NCI-H2196 (cell line): ENCODE measurements around the gene RNF14.
"Not testable (repeated sequence)": the region's sequence is repeated elsewhere in the genome, so short reads cannot be mapped to it uniquely, and the experiment has no call there.

ENCODE experiments used
- DNase-seq: peaks from one replicate; lab custom pipeline; 2025; ENCODE audit not compliant: unreplicated experiment; lab: John Stamatoyannopoulos, UW

RNF14 gene

DNA sequence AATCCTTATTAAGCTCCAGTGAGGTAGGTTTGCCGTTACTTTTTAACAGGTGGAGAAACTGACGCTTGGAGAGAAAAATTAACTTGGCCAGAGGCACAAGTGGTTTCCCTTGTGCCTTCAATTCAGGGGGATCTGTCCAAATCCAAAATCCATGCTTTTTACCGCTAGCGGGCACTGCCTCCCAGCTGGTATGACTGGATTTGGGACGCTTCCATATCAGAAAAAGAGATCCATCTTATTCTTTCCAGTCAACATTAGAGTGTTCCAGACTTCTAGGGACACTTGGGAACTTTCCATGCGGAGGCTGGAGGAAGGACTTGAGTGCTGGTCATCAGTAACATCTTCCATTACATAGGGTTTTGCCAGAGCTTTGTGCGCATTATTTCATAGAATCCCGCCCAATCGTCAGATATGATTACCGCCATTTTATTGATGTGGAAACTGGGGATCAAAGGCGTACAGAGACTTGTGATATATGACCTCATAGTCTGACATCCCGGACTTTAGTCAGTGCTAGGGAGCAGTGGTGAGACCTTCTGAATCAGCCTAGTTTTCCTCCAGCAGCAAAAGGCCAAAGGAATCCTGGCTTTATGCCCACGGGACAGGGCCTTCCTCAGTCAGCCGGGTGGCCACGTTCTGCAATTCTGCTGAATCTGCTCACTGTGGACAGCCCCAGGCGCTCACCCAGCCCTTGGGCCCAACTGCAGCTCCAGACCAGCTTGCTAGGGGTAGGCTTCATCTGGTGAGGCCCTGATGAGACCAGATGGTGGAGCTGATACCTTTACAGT, 45.0 kb downstream of the RNF14 start:
- DNase-seq: no peak

DNA sequence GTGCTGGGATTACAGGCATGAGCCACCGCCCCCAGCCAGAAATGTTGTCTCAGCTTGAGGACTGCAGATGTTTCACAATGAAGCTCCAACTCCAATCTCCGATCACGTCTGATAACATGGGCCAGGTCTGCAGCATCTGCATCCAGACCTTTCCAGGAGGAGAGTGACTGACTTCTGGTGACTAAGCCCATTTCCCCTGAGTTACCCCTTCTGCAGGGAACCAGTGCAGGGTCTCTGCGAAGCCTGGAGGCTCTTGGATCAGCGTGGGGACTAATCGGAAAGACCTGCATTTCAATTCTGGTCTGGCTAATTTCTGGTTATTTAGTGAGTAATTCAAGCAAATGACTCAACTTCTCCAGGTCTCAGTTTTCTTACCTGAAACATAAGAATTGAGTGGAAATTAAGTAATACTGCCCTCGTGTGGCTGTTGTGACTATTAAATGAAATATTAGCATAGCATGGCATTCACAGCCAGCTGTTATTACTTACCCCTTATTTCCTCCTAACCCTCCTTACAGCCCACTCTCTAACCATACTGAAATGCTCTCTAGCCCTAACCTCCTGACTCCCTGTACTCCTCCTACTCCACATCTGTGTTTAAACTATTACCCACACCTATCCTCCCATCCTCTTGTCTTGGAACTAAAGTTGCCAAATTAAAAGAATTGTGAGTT, 46.1 kb downstream of the RNF14 start:
- peak; percentile 71 for DNase-seq

GRCh38 chr5:142015781-142016533, 47.1 kb downstream of the RNF14 start:
- no peak for DNase-seq

DNA sequence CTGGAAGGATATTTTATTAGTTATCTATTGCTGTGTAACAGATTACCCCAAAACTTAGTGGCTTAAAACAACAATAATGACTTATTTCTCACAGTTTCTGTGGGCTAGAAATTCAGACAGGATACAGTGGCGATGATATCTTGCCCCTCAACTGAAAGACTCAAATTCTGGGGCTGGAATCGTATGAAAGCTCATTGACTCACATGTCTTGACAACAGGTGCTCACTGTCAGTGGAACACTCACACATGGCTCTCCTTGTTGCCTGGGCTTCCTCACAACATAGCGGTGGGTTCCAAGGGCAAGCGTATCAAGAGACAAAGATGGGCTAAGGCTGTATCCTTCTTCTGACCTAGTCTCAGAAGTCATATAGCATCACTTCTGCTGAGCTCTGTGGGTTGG, 47.7 kb downstream of the RNF14 start:
- no peak for DNase-seq

GRCh38 chr5:142017832-142018427, 49.0 kb downstream of the RNF14 start:
- DNase-seq: no peak

DNA sequence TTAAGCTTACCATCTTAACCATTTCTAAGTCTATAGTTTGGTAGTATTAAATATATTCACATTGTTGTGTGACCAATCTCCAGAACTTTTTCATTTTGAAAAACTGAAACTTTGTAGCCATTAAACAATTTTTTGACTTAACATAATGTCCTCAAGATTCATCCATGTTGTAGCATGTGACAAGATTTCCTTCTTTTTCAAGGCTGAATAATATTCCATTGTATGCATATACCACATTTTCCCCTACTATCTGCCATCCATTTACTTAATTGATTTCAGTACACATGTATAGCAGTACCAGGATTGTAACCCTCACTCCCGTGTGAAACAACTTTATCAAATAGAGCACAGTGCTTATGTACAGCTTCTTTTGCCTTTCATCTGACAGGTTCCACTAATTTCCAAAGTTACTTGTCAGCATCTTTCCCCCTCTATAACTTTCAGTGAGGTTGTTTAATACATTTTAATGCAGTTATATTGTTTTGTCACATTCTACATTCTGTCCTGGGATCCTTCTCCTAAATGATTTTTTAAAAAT, 51.3 kb downstream of the RNF14 start:
- DNase-seq: no peak

DNA sequence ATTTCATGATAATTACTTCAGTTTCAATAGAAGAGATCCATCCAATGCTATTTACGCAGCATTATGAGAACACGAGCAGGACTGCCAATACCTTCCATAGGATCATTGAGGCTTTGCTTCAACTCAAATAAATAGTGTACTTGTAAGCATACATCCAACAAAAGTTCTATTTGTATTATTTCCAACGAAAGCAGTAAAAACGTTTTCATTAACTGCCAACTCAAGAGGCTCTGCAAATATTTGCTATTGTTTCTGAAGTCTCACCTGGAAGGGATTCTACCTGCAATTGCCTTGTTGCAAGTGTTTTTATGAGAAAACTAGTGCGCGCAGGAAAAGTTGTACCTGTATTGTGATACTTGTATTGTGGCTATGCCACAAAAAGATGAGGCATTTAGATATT, 54.9 kb downstream of the RNF14 start:
- peak; percentile 7 for DNase-seq

DNA sequence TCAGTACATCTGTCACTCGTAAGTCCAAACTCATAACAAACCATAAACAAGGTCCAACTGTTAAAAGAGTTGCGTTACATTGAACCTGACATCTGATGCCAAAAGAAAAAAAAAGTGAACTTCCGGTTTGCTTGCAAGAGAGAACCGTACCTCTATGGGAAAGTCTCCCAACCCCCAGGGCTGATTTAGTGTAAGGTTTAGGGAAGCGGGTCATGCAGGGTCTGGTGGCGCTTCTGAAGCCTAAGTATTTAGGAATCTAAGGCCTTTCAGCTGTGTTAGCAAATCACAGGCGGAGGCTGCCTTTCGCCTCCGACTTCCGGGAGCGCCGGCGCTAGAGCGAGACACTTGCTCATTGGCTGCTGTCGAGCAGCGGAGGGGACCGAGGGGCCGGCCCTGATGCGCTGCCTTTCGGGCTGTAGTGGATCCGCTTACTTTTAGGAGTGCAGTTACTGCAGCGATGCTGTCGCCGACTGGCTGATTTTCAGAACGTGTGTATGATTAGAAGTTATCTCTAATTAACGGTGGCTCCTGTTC, 55.9 kb downstream of the RNF14 start:
- DNase-seq: peak; percentile 89

DNA sequence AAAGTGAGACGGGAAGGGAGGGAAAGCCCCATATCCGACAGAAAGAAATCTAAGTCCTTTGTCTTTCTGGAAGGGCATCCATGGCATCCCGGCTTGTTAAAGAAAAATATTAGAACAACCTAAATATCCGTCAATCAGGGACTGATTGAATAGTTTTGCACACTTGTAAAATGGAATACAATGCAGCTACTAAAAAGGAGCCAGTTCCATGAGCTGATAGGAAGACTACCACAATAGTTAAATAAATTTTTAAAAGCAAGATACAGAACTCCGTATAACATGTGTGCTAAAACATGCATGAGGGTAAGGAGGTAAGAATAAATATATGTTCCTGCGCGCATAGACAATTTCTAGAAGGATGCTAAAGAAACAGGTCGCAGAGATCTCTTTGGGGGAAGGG, 56.7 kb downstream of the RNF14 start:
- no peak for DNase-seq

DNA sequence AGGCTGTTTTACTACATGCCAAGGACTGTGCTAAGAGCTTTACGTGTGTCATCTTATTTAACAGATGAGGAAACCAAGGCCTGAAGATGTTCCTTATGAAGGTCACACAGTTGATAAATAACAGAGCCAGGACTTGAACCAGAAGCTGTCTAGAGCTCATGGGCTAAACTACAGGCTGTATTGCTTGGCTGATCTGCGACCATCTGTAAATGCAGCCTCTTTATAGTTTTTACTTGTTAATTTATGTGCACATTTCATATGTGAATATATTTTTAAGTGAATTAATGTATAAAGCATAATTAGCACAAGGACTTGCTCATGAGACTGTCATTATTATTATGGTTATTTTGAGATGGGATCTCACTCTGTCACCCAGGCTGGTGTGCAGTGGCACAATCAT, 63.2 kb downstream of the RNF14 start:
- DNase-seq: no peak

- no peak for DNase-seq
These were observed 64.1 kb downstream of the RNF14 start for GRCh38 chr5:142032747-142033631.

DNA sequence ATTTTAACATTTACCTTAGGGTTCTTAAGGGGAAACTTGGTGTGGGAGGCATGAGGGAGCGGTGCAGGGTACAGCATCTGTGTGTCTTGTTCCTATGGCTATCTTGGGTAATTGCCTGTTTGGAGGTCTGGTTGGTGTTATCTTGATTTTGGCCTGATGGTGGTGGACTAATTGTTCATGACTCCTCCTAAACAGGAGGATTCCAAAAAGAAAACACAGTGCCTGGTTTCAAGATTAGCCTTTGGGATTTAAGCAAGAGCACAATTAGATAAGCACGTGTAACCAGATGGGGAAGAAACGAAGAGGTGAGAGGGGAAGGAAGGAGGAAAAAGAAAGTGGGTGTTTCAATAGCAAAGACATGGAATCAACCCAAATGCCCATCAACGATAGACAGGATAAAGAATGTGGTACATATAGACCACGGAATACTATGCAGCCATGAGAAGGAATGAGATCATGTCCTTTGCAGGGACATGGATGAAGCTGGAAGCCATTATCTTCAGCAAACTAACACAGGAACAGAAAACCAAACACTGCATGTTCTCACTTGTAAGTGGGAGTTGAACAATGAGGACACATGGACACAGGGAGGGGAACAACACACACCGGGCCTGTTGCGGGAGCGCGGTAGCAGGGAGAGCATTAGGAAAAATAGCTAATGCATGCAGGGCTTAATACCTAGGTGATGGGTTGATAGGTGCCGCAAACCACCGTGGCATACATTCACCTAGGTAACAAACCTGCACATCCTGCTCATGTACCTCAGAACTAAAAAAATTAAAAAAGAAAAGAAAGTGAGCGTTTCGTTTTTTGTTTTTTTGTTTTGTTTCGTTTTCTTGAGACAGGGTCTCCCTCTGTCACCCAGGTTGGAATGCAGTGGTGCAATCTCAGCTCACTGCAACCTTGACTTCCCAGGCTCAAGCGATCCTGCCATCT, 65.0 kb downstream of the RNF14 start:
- DNase-seq: not testable (repeated sequence)

DNA sequence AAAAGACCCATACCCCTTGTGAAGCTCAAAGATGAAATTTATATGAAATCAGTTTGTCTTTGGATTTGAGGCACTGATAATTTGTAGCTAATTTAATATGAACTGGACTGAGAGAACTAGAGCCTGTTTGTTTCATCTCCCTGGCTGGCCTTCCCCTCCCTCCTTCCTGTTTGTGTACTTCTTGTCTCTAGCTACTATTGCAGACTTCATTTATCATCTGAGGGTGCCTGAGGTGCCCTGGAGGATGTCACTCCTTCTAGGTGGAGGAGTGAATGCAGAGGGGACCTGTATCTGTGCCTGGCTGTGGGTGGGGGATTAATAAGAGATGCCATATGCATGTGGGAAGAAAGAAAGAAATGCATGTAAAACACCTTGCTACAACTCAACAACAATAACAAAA, 66.1 kb downstream of the RNF14 start:
- DNase-seq: no peak

DNA sequence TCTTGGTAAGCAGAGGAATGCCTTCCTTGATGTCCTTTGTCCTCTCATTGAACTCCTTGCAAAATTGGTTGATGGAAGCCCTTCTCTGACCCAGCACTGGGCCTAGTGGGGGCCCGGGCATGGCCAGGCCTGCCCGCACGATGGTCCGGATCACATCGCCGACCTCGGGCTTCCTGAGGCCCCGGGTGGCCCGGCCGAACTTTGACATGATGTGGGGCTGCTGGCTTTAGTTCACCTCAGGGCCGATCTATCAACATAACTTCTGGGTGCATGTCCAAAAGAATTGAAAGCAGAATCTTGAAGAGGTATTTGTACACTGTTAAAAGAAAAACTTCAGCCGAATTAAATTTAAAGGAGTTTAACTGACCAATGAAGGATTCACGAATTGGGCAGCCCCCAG, 68.0 kb downstream of the RNF14 start:
- DNase-seq: no peak

GRCh38 chr5:142037599-142037998, 68.7 kb downstream of the RNF14 start:
- not testable (repeated sequence) for DNase-seq

DNA sequence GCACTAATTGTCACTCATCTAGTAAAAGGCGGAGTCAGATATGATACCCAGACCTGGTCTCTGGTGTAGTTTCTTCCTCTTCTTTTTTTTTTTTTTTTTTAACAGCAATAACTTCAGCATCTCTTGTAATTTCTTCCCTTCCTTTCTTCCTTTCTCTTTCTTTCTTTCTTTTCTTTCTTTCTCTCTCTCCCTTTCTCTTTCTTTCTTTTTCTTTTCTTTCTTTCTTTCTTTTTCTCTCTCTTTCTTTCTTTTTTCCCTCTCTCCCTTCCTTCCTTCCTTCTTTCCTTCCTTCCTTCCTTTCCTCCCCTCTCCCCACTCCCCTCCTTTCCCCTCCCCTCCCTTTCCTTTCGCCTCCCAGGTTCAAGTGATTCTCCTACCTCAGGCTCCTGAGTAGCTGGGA, 69.8 kb downstream of the RNF14 start:
- no peak for DNase-seq
